Mucosa of gallbladder (tissue), 1 donor: ENCODE data around the gene PRIM1. TPM values are rescaled to one million over a fixed set of nuclear protein-coding genes. Genes with fewer than 3 reads are reported as not detected.
"Not testable (repeated sequence)": the region's sequence is repeated elsewhere in the genome, so short reads cannot be mapped to it uniquely, and the experiment has no call there.

ENCODE experiments used
- DNase-seq: peaks from one replicate; pipeline ENCODE4 v3.0.0-alpha.2; 2020; ENCODE audit warnings: low spot score
- total RNA-seq: library from RNA; stranded (reverse); gene quantifications from one replicate; pipeline ENCODE4 v1.2.1, GENCODE V29; 2021
- donor health status: DM: no; HTN: no; CAD: no.

Gene PRIM1
- total RNA-seq, 1 donor from 2014 or later = 3.9 TPM

DNA sequence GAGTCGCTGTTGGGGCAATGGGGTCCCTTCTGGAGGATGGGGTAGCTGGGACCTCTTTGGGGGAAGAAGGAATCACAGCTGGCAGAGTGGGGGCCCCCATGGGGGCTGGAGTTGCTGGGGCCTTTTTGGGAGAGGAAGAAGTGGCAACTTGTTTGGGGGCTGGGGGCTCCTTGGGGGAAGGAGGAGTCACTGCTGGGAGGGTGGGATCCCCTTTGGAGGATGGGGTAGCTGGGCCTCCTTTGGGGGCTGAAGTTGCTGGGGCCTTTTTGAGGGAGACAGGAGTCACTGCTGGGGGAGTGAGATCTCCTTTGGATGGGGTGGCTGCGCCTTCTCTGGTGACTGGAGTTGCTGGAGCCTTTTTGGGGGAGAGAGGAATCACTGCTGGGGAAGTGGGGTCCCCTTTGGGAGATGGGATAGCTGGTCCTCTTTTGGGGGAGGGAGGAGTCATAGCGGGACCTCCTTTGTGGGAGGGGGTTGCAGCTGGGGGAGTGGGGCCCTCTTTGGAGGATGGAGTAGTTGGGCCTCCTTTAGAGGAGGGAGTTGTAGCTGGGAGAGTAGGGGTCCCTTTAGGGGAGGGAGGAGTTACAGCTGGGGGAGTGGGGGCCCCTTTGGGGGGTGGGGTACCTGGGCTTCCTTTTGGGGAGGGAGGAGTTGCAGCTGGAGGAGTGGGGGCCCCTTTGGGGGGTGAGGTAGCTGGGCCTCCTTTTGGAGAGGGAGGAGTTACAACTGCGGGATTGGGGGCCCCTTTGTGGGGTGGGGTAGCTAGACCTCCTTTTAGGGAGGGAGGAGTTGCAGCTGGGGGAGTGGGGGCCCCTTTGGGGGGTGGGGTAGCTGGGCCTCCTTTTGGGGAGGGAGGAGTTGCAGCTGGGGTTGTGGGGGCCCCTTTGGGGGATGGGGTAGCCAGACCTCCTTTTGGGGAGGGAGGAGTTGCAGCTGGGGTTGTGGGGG is 34.9 kb downstream of the PRIM1 start:
- no peak for DNase-seq

DNA sequence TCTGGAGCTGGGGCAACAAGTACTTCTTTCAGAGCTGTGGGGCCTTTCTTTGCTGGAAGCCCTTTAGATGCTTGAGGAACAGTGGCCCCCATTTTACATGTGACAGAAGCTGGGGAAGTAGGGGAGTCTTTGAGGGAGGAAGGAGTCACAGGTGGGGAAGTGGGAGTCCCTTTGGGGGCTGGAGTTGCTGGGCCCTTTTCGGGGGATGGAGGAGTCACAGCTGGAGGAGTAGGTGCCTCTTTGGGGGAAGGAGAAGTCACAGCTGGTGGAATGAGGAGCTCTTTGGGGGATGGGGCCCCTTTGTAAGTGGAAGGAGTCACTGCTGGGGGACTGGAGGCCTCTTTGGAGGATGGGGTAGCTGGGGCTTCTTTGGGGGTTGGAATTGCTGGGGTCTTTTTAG is 35.7 kb downstream of the PRIM1 start:
- no peak for DNase-seq

GRCh38 chr12:56715798-56716197 is 36.3 kb downstream of the PRIM1 start:
- no peak for DNase-seq

DNA sequence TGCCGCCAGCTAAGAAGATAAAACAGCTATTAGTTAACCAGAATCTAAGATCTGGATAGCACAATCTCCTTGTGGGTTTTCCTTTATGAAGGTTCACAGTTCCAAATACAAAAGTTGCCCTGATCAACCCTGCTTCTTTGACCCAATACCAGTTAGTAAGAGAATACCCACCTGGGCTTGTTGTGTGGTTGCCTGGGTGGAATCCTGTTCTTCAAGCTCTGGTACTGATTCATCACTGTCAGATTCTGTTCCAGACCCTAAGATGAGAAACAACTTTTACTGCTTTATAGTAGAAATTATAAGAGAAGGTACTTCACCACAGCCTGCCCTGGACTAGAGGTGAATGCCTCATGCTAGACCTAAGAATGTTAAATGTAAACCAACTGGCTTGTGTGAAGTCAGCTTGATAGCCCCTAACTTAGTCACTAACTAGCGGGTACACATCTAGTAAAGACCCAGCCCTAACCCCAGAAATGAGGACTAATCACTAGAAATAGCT is 37.6 kb downstream of the PRIM1 start:
- no peak for DNase-seq

- no peak for DNase-seq
These were observed 38.8 kb downstream of the PRIM1 start for GRCh38 chr12:56713345-56713744.

DNA sequence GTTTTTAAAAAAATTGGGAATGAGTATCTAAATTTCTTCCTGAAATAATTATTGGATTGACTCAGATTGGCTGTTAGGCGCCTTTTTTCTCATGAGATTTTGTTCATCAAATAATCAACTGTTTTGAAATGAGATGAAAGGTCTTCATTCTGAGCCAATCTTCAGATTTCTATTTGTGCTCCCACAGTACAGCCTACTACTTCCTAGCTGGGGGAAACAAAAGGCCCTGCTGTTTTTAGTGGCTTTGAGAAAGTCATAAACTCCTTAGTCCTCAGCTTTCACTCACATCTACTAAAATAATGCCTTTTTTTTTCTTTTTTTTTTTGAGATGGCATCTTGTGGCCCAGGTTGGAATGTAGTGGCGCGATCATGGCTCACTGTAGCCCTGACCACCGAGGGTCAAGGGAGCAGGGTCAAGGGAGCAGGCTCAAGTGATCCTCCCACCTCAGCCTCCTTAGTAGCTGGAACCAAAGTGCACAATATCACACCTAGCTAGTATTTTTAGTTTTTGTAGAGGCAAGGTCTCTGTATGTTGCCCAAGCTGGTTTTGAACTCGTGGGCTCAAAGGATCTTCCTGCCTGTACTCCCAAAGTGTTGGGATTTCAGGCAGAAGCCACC is 42.3 kb downstream of the PRIM1 start:
- DNase-seq = no peak

DNA sequence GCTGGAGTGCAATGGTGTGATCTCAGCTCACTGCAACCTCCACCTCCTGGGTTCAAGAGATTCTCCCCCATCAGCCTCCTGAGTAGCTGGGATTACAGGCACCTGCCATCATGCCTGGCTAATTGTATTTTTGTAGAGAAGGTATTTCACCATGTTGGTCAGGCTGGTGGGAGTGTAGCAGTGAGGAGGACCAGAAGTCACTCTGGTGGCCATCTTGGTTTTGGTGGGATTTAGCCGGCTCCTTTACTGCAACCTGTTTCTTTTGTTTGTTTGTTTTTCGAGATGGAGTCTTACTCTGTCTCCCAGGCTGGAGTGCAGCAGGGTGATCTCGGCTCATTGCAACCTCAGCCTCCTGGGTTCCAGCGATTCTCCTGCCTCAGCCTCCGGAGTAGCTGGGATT is 47.6 kb downstream of the PRIM1 start:
- DNase-seq = not testable (repeated sequence)

- DNase-seq = no peak
These were observed 53.0 kb downstream of the PRIM1 start for GRCh38 chr12:56699020-56699661.

- DNase-seq = no peak
These were observed 56.6 kb downstream of the PRIM1 start for GRCh38 chr12:56695327-56696101.

DNA sequence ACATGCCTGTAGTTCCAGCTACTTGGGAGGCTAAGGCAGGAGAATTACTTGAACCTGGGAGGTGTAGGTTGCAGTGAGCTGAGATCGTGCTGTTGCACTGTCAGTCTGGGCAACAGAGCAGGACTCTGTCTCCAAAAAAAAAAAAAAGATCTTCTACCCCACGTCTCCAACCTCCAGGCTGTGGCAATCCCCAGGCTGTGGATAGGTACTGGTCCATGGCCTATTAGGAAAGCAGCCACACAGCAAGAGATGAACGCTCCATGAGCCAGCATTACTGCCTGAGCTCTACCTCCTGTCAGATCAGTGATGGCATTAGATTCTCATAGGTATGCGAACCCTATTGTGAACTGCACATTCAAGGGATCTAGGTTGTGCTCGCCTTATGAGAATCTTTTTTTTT is 58.0 kb downstream of the PRIM1 start:
- no peak for DNase-seq

DNA sequence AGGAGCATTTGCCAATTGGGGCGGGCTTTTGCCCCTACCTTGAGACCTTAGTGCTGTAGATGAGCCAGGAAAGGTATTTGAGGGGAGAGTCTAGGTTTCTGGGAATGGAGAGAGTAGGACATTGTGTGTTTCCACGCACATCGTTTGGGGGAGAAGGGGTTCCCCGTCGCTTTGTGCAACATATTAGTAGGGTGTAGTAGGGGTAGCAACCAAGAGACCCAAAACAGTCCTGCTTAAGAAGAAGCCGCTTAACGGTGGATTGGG is 63.3 kb downstream of the PRIM1 start:
- DNase-seq = no peak

- peak; percentile 98 for DNase-seq
These were observed 63.8 kb downstream of the PRIM1 start, which contains the start of gene PTGES3 for GRCh38 chr12:56688129-56688845. Gene PTGES3 (minus strand): TSS chr12:56688284. CDS start chr12:56687999, 285 bp downstream.

GRCh38 chr12:56687223-56688128 is 64.6 kb downstream of the PRIM1 start:
- peak; percentile 51 for DNase-seq

- no peak for DNase-seq
These were observed 67.3 kb downstream of the PRIM1 start for GRCh38 chr12:56684745-56685359.

DNA sequence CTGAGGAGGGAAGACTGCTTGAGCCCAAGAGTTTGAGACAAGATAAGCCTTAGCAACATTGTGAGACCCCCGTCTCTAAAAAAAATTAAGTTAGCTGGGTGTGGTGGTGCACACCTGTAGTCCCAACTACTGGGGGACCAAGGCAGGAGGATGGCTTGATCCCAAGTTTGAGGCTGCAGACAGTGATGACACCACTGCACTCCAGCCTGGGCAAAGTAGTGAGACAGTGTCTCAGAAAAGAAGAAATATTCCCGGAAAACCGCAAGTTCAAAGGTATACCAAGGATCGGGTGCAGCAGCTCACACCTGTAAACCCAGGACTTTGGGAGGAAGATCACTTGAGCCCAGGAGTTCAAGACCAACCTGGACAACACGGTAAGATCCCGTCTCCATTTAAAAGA is 69.8 kb downstream of the PRIM1 start:
- DNase-seq = no peak
